H7 (cell line): Measurements from ENCODE around the gene CYCS. TPM values are rescaled to one million over a fixed set of nuclear protein-coding genes. Genes with fewer than 3 reads are reported as not detected.

Experiments used
- total RNA-seq: library from RNA; depleted of rRNA; stranded (reverse); fragments of >200 nt; shearing (Covaris generic); gene quantifications from 2 replicates; pipeline ENCODE4 v1.2.3, GENCODE V29; 2014; rRNA removed

Gene CYCS
- total RNA-seq, 1 experiment from 2014 or later: 121 TPM

Other genes with a start within 250 kb of the CYCS start
- gene OSBPL3, start 145.1 kb downstream of the CYCS start, total RNA-seq: 8.8 and 9.3 TPM in 2 replicates
- gene NPVF, start 103.2 kb upstream of the CYCS start, total RNA-seq: not detected in 2 replicates